H1 (cell line): Measurements from ENCODE around the gene MLNR. TPM values are rescaled to one million over a fixed set of nuclear protein-coding genes. Genes with fewer than 3 reads are reported as not detected.

Experiments used
- RNF2 ChIP-seq: fragments of 200-900, 300-1000 bp; sonication (generic); IDR thresholded peaks from 2 replicates; pipeline ENCODE4 v1.7.1; 2016; ENCODE audit warnings: borderline replicate concordance, low read depth, mild to moderate bottlenecking, antibody characterized with exemption, low read length; ENCODE audit not compliant: poor library complexity, severe bottlenecking; ENCODE audit errors: missing control alignments
- SIN3A ChIP-seq, 2 experiments: IDR thresholded peaks in 1 of 2; conservative IDR thresholded peaks in 1 of 2; 2 replicates each; pipeline ENCODE4 v1.6.1; 2011 to 2012; ENCODE audit warnings: low read length in 2 of 2, improper control_type of control experiment in 1 of 2, low read depth in 1 of 2, mild to moderate bottlenecking in 1 of 2
- TBP ChIP-seq: IDR thresholded peaks from 2 replicates; pipeline ENCODE4 v1.6.1; 2011; ENCODE audit warnings: low read depth, low read length, improper control_type of control experiment
- polyA plus RNA-seq, 7 experiments: library from polyadenylated mRNA; depleted of rRNA in 3 of 7; stranded (reverse) in 5 of 7; unstranded in 2 of 7; fragments of >200 nt in 5 of 7; fragments of 200-250 nt in 2 of 7; gene quantifications; 1 replicate in 5 of 7; 2 replicates in 1 of 7; 4 replicates in 1 of 7; pipeline versions ENCODE4 v1.2.1 to v1.2.3, GENCODE V29; 2011 to 2013; ENCODE audit warnings: missing spikeins in 2 of 7, mixed read lengths in 2 of 7
- total RNA-seq: library from RNA; stranded (reverse); fragmentation: NEBNext Ultra II Directional; extraction: Animal tissue kit (Norgen Biotek cat#: 25700); gene quantifications from 2 replicates; pipeline ENCODE4 v1.2.1, GENCODE V29; 2021
- TF ChIP-seq, protein P1 (sequence below): IDR thresholded peaks from 2 replicates; pipeline ENCODE4 v1.6.1; 2012; ENCODE audit warnings: low read length, inconsistent platforms

The MLNR gene
- total and polyA plus RNA-seq, 2 of the 8 experiments (the other 6 are each of a cell fraction or from before 2014, with no cell fraction given): 0.24 to 0.29 TPM

DNA sequence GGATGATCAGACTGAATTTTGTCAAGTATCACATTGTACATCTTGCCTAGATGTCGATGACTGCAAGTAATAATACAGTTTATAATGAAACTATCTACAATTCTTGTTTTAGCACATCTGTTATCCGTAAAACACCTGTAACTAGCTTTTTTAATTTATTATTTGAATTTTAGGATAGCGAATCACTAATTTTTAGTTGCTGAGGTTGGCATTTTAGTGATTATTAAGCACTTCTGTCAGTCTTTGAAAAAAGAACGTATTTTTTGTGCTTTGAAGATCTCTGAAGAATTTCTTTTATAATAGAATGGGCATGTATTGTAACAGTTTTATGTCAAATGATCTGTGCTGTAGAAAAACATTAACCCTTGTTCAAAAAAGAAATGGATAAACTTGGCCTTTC, 11.5 kb upstream of the MLNR start (continued):
- TF ChIP-seq TBP (no peak), RNF2 (no peak), SIN3A (conservative IDR thresholded peaks at IDR 0.05 in 1 of 2, IDR thresholded peaks at IDR 0.05 in 1 of 2; ENCODE audit: low read depth in 1 of 2, low read length in 2 of 2) (no peak)
- TF ChIP-seq, protein P1, sequence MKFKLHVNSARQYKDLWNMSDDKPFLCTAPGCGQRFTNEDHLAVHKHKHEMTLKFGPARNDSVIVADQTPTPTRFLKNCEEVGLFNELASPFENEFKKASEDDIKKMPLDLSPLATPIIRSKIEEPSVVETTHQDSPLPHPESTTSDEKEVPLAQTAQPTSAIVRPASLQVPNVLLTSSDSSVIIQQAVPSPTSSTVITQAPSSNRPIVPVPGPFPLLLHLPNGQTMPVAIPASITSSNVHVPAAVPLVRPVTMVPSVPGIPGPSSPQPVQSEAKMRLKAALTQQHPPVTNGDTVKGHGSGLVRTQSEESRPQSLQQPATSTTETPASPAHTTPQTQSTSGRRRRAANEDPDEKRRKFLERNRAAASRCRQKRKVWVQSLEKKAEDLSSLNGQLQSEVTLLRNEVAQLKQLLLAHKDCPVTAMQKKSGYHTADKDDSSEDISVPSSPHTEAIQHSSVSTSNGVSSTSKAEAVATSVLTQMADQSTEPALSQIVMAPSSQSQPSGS: no peak
